ENCODE measurements around the gene PPP1R9A. TPM values are rescaled to one million over a fixed set of nuclear protein-coding genes. Genes with fewer than 3 reads are reported as not detected.

The PPP1R9A gene
- total and polyA plus RNA-seq, 10 of the 15 experiments (the other 5 are each of a cell fraction or from before 2014, with no cell fraction given), result 0.04 to 0.12 TPM; not detected in 8

DNA sequence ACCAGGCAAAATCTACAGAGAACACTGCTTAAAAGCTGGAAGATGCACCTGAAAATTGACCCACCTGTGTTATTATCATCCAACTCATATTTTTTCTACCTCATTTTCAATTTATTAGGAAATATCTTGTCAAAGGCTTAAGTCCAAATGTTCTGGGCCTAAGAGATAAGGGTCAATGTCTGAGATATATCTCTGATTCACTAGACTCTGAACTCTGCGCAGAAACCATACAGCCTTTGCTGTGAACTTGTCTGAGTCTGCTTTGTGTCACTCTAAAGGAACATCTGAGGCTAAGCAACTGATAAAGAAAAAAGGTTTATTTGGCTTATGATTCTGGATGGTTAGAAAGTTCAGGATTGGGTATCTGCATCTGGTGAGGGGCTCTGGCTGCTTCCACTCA is 413.3 kb downstream of the PPP1R9A start (continued):
- TF ChIP-seq, protein P1, sequence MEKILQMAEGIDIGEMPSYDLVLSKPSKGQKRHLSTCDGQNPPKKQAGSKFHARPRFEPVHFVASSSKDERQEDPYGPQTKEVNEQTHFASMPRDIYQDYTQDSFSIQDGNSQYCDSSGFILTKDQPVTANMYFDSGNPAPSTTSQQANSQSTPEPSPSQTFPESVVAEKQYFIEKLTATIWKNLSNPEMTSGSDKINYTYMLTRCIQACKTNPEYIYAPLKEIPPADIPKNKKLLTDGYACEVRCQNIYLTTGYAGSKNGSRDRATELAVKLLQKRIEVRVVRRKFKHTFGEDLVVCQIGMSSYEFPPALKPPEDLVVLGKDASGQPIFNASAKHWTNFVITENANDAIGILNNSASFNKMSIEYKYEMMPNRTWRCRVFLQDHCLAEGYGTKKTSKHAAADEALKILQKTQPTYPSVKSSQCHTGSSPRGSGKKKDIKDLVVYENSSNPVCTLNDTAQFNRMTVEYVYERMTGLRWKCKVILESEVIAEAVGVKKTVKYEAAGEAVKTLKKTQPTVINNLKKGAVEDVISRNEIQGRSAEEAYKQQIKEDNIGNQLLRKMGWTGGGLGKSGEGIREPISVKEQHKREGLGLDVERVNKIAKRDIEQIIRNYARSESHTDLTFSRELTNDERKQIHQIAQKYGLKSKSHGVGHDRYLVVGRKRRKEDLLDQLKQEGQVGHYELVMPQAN (conservative IDR thresholded peaks at IDR 0.05), result no peak
- TF ChIP-seq CHD4 (IDR thresholded peaks at IDR 0.05), result no peak
- TF ChIP-seq, protein P2, sequence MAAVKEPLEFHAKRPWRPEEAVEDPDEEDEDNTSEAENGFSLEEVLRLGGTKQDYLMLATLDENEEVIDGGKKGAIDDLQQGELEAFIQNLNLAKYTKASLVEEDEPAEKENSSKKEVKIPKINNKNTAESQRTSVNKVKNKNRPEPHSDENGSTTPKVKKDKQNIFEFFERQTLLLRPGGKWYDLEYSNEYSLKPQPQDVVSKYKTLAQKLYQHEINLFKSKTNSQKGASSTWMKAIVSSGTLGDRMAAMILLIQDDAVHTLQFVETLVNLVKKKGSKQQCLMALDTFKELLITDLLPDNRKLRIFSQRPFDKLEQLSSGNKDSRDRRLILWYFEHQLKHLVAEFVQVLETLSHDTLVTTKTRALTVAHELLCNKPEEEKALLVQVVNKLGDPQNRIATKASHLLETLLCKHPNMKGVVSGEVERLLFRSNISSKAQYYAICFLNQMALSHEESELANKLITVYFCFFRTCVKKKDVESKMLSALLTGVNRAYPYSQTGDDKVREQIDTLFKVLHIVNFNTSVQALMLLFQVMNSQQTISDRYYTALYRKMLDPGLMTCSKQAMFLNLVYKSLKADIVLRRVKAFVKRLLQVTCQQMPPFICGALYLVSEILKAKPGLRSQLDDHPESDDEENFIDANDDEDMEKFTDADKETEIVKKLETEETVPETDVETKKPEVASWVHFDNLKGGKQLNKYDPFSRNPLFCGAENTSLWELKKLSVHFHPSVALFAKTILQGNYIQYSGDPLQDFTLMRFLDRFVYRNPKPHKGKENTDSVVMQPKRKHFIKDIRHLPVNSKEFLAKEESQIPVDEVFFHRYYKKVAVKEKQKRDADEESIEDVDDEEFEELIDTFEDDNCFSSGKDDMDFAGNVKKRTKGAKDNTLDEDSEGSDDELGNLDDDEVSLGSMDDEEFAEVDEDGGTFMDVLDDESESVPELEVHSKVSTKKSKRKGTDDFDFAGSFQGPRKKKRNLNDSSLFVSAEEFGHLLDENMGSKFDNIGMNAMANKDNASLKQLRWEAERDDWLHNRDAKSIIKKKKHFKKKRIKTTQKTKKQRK (IDR thresholded peaks at IDR 0.05; ENCODE audit: low read depth, low read length), result no peak
- TF ChIP-seq, protein P3, sequence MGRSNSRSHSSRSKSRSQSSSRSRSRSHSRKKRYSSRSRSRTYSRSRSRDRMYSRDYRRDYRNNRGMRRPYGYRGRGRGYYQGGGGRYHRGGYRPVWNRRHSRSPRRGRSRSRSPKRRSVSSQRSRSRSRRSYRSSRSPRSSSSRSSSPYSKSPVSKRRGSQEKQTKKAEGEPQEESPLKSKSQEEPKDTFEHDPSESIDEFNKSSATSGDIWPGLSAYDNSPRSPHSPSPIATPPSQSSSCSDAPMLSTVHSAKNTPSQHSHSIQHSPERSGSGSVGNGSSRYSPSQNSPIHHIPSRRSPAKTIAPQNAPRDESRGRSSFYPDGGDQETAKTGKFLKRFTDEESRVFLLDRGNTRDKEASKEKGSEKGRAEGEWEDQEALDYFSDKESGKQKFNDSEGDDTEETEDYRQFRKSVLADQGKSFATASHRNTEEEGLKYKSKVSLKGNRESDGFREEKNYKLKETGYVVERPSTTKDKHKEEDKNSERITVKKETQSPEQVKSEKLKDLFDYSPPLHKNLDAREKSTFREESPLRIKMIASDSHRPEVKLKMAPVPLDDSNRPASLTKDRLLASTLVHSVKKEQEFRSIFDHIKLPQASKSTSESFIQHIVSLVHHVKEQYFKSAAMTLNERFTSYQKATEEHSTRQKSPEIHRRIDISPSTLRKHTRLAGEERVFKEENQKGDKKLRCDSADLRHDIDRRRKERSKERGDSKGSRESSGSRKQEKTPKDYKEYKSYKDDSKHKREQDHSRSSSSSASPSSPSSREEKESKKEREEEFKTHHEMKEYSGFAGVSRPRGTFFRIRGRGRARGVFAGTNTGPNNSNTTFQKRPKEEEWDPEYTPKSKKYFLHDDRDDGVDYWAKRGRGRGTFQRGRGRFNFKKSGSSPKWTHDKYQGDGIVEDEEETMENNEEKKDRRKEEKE (IDR thresholded peaks at IDR 0.05), result no peak
- TF ChIP-seq, protein P4, sequence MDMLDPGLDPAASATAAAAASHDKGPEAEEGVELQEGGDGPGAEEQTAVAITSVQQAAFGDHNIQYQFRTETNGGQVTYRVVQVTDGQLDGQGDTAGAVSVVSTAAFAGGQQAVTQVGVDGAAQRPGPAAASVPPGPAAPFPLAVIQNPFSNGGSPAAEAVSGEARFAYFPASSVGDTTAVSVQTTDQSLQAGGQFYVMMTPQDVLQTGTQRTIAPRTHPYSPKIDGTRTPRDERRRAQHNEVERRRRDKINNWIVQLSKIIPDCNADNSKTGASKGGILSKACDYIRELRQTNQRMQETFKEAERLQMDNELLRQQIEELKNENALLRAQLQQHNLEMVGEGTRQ (IDR thresholded peaks at IDR 0.05; ENCODE audit: borderline replicate concordance, low read depth, low read length), result no peak

All from GM12878 (cell line).